Measurements from ENCODE around the gene DCLK2. TPM values are rescaled to one million over a fixed set of nuclear protein-coding genes. Genes with fewer than 3 reads are reported as not detected.

DCLK2 gene
- total and polyA plus RNA-seq, 2 of the 8 experiments (the other 6 are each of a cell fraction or from before 2014, with no cell fraction given), result 0.32 to 0.37 TPM

DNA sequence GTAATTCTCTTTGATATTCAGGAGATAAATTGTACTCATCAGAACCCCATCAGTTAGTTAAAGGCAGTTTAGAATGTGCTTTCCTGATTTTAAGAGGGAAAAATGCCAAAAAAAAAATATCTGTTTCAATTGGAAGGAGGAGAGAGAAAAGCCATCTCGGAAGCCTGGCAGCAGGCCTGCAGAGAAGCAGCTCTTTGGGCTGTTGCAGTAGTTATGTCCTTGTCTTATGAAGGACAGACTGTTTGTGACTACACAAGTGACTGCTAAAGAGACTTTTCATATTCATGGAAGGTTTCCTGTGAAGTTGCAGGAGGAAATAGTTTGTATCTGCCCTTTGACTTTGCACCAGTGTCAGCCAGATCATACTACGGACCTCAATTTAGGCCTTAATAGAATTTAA is 88.8 kb downstream of the DCLK2 start:
- Histone ChIP-seq H4K8ac (ENCODE audit: extremely low read depth, insufficient read depth, low read length) (no peak overlapping the region), H3K27ac (ENCODE audit: low read depth, low read length) (no peak overlapping the region), H3K27me3 (replicated peaks in 1 of 4; ENCODE audit: control insufficient read depth in 3 of 4, extremely low read depth in 1 of 4, insufficient read depth in 3 of 4, low read length in 3 of 4) (no peaks in the 10 kb centered on the region), H3K14ac (ENCODE audit: insufficient read length) (no peak overlapping the region), H2BK20ac (ENCODE audit: low read length) (no peak overlapping the region), H3K9me3 (ENCODE audit: insufficient read depth in 2 of 2, low read depth in 1 of 2, low read length in 1 of 2) (no peaks in the 10 kb centered on the region), H4K20me1 (replicated peaks in 1 of 2; ENCODE audit: control insufficient read depth in 1 of 2, insufficient read depth in 2 of 2, low read length in 2 of 2) (no peaks in the 10 kb centered on the region), H3K23me2 (ENCODE audit: low read depth, low read length) (no peaks in the 10 kb centered on the region), H3K56ac (replicated peaks; ENCODE audit: insufficient read length, low read depth, low read length) (no peak overlapping the region), H3K79me1 (ENCODE audit: low read depth, low read length) (no peaks in the 10 kb centered on the region), H3K4me2 (ENCODE audit: insufficient read depth in 1 of 2, low read depth in 2 of 2, low read length in 2 of 2) (no peak overlapping the region), H2BK15ac (ENCODE audit: low read length) (no peak overlapping the region), H2BK5ac (ENCODE audit: low read depth, low read length) (no peak overlapping the region), H4K91ac (replicated peaks; ENCODE audit: insufficient read length, low read length) (no peak overlapping the region), H4K5ac (ENCODE audit: insufficient read length, low read depth, low read length) (no peak overlapping the region), H3K18ac (ENCODE audit: extremely low read depth, low read length) (no peak overlapping the region), H3K36me3 (ENCODE audit: control insufficient read depth in 2 of 4, insufficient read depth in 4 of 4, low read length in 3 of 4) (no peaks in the 10 kb centered on the region), H2BK12ac (ENCODE audit: low read depth, low read length) (no peak overlapping the region), H3K9ac (replicated peaks in 1 of 4; ENCODE audit: extremely low read depth in 1 of 4, low read depth in 3 of 4, low read length in 3 of 4) (no peak overlapping the region), H3K23ac (ENCODE audit: insufficient read length) (no peak overlapping the region), H3K79me2 (ENCODE audit: control insufficient read depth in 1 of 2, insufficient read depth in 2 of 2, low read length in 2 of 2) (no peaks in the 10 kb centered on the region), H2AFZ (ENCODE audit: low read length) (no peak overlapping the region), H2AK5ac (ENCODE audit: low read depth, low read length) (no peak overlapping the region), H3K4me3 (ENCODE audit: extremely low read depth in 1 of 4, insufficient read depth in 2 of 4, low read depth in 3 of 4, low read length in 4 of 4) (no peak overlapping the region), H3K4me1 (replicated peaks in 1 of 4; ENCODE audit: control insufficient read depth in 3 of 4, insufficient read depth in 4 of 4, low read length in 3 of 4) (no peaks in the 10 kb centered on the region), H2BK120ac (replicated peaks; ENCODE audit: low read depth, low read length) (no peak overlapping the region), H3K4ac (replicated peaks; ENCODE audit: insufficient read length, low read depth, low read length) (no peak overlapping the region)
- POLR2A ChIA-PET (ENCODE audit: partially characterized antibody), result no interaction called here
- no peak for FAIRE-seq
- 96% methylated on average over 2 of the region's 2 CpGs; no CpG with 5 or more reads in 1 of the 2 experiments for WGBS, 2 experiments (ENCODE audit: extremely low coverage in 1 of 2, insufficient coverage in 1 of 2, insufficient read length in 1 of 2, insufficient replicate concordance in 2 of 2, low coverage in 1 of 2, low lambda C conversion rate in 2 of 2, missing lambda C conversion rate in 1 of 2)
- TF ChIP-seq POLR2AphosphoS5 (IDR thresholded peaks at IDR 0.05; ENCODE audit: low read depth, low read length), result no peak
- no peak for TF ChIP-seq GABPA (IDR thresholded peaks at IDR 0.05; ENCODE audit: borderline replicate concordance, insufficient read depth, low read length)
- no peak for TF ChIP-seq SP2 (IDR thresholded peaks at IDR 0.05; ENCODE audit: low read length)
- TF ChIP-seq HDAC2 (IDR thresholded peaks at IDR 0.05; ENCODE audit: borderline replicate concordance in 1 of 2, low read depth in 2 of 2, low read length in 2 of 2), result no peak
- no peak for TF ChIP-seq EGR1 (IDR thresholded peaks at IDR 0.05; ENCODE audit: borderline replicate concordance, low read depth, low read length)
- no peak for TF ChIP-seq GTF2F1 (IDR thresholded peaks at IDR 0.05; ENCODE audit: borderline replicate concordance, low read depth, low read length)
- no peak for TF ChIP-seq EZH2 (IDR thresholded peaks at IDR 0.05; ENCODE audit: low read depth, low read length, severe bottlenecking)
- TF ChIP-seq, protein P1, sequence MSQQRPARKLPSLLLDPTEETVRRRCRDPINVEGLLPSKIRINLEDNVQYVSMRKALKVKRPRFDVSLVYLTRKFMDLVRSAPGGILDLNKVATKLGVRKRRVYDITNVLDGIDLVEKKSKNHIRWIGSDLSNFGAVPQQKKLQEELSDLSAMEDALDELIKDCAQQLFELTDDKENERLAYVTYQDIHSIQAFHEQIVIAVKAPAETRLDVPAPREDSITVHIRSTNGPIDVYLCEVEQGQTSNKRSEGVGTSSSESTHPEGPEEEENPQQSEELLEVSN (IDR thresholded peaks at IDR 0.05), result no peak
- TF ChIP-seq JUN (IDR thresholded peaks at IDR 0.05; ENCODE audit: low read depth, low read length), result no peak
- no peak for TF ChIP-seq JUND (IDR thresholded peaks at IDR 0.05; ENCODE audit: low read length)
- no peak for TF ChIP-seq SRF (IDR thresholded peaks at IDR 0.05; ENCODE audit: low read depth, low read length)
- CTCF ChIA-PET (ENCODE audit: partially characterized antibody), result interaction anchor here (1.1 kb wide), 1 partner anchor 9 kb away, joined by 3 read pairs; no protein-coding TSS in a partner anchor
- DNase-seq (ENCODE audit: low read depth in 1 of 2, low spot score in 2 of 2), result no peak
